SK-N-SH (cell line): ENCODE measurements around the gene EXOC8. TPM values are rescaled to one million over a fixed set of nuclear protein-coding genes. Genes with fewer than 3 reads are reported as not detected.

Experiments used
- CTCF ChIA-PET: fragments of 300-600, 350-600 bp; formaldehyde crosslinking; extraction: SDS; loops from one replicate; lab custom pipeline; 2021; lab: Yijun Ruan, JAX
- POLR2A ChIA-PET: fragments of 350-600 bp; sonication (Branson Sonifier 250); formaldehyde crosslinking; extraction: SDS; loops from one replicate; lab custom pipeline; 2020; ENCODE audit warnings: antibody characterized with exemption, inconsistent platforms; lab: Yijun Ruan, JAX
- DNase-seq: peaks from one replicate; pipeline ENCODE4 v3.0.0; 2012
- H2AFZ ChIP-seq: fragments of 200-600 bp; sonication (generic); 2 replicates; pipeline ENCODE4 v1.8.1; 2016; ENCODE audit warnings: antibody characterized with exemption, mild to moderate bottlenecking, low read depth
- H3F3A ChIP-seq: fragments of 200-600 bp; sonication (generic); replicated peaks from 2 replicates; pipeline ENCODE3; 2016; ENCODE audit warnings: antibody characterized with exemption, mild to moderate bottlenecking; ENCODE audit not compliant: insufficient read depth
- H3K27ac ChIP-seq, 2 experiments: fragments of 200-500 bp in 1 of 2; fragments of 200-600 bp in 1 of 2; sonication (Bioruptor generic) in 1 of 2; sonication (generic), shearing (Covaris generic) in 1 of 2; 2 replicates each; pipeline versions ENCODE4 v1.5.1 to v1.6.1; 2014 to 2016; ENCODE audit warnings: low read depth in 2 of 2, inconsistent platforms in 1 of 2, low read length in 1 of 2, mild to moderate bottlenecking in 1 of 2, mixed read lengths in 1 of 2
- H3K27me3 ChIP-seq: fragments of 200-600 bp; sonication (generic), shearing (Covaris generic); 2 replicates; pipeline ENCODE4 v1.6.1; 2016; ENCODE audit warnings: mixed run types; ENCODE audit not compliant: insufficient read depth
- H3K36me3 ChIP-seq, 2 experiments: fragments of 200-500 bp in 1 of 2; fragments of 200-600 bp in 1 of 2; sonication (Bioruptor generic) in 1 of 2; sonication (generic) in 1 of 2; replicated peaks in 1 of 2; 2 replicates each; pipeline versions ENCODE3 to v1.5.1; 2014 to 2016; ENCODE audit warnings: low read length in 1 of 2, mild to moderate bottlenecking in 1 of 2; ENCODE audit not compliant: insufficient read depth in 2 of 2, control insufficient read depth in 1 of 2
- H3K4me1 ChIP-seq, 2 experiments: fragments of 200-500 bp in 1 of 2; fragments of 200-600 bp in 1 of 2; sonication (Bioruptor generic) in 1 of 2; sonication (generic), shearing (Covaris generic) in 1 of 2; 2 replicates each; pipeline versions ENCODE4 v1.5.1 to v1.6.1; 2014 to 2016; ENCODE audit warnings: low read depth in 1 of 2, low read length in 1 of 2, mixed run types in 1 of 2; ENCODE audit not compliant: insufficient read depth in 2 of 2, control insufficient read depth in 1 of 2
- H3K4me2 ChIP-seq: fragments of 200-600 bp; sonication (generic), shearing (Covaris generic); 2 replicates; pipeline ENCODE4 v1.6.1; 2017; ENCODE audit warnings: mixed run types
- H3K4me3 ChIP-seq, 2 experiments: fragments of 200-500 bp in 1 of 2; fragments of 200-600 bp in 1 of 2; sonication (Bioruptor generic) in 1 of 2; sonication (generic), shearing (Covaris generic) in 1 of 2; 2 replicates each; pipeline versions ENCODE4 v1.5.1 to v1.8.1; 2014 to 2016; ENCODE audit warnings: low read depth in 2 of 2, inconsistent platforms in 1 of 2, low read length in 1 of 2, mild to moderate bottlenecking in 1 of 2, mixed read lengths in 1 of 2, moderate library complexity in 1 of 2
- H3K79me2 ChIP-seq: fragments of 200-600 bp; sonication (generic); 2 replicates; pipeline ENCODE4 v1.8.1; 2017; ENCODE audit warnings: mild to moderate bottlenecking; ENCODE audit not compliant: insufficient read depth
- H3K9ac ChIP-seq: fragments of 200-600 bp; sonication (generic); 2 replicates; pipeline ENCODE4 v1.6.1; 2017; ENCODE audit warnings: mixed run types
- H3K9me2 ChIP-seq: fragments of 200-600 bp; sonication (generic); 2 replicates; pipeline ENCODE4 v1.6.1; 2017; ENCODE audit warnings: mixed run types
- H3K9me3 ChIP-seq: fragments of 200-600 bp; sonication (generic); 2 replicates; pipeline ENCODE4 v1.6.1; 2017; ENCODE audit warnings: mixed run types, mild to moderate bottlenecking, moderate library complexity
- H4K20me1 ChIP-seq: fragments of 200-600 bp; sonication (generic); 2 replicates; pipeline ENCODE4 v1.6.1; 2017; ENCODE audit warnings: mild to moderate bottlenecking, mixed run types; ENCODE audit not compliant: insufficient read depth
- FOSL2 ChIP-seq: IDR thresholded peaks from 2 replicates; pipeline ENCODE4 v1.4.0; 2012; ENCODE audit warnings: low read depth, mild to moderate bottlenecking, moderate library complexity, borderline replicate concordance
- GATA2 ChIP-seq: sonication (generic); formaldehyde crosslinking; IDR thresholded peaks from 2 replicates; pipeline ENCODE4 v1.5.0; 2020; ENCODE audit warnings: mild to moderate bottlenecking, missing genetic modification reagents
- RAD21 ChIP-seq: IDR thresholded peaks from 2 replicates; pipeline ENCODE4 v1.6.1; 2012; ENCODE audit warnings: mild to moderate bottlenecking, low read length
- SMC3 ChIP-seq: IDR thresholded peaks from 2 replicates; pipeline ENCODE4 v1.6.1; 2012; ENCODE audit warnings: low read depth, low read length, improper control_type of control experiment
- TAF1 ChIP-seq: IDR thresholded peaks from 2 replicates; pipeline ENCODE4 v1.6.1; 2012; ENCODE audit warnings: low read depth, mild to moderate bottlenecking, low read length, moderate library complexity, borderline replicate concordance
- WGBS: methylation state at CpG from one replicate; pipeline ENCODE4 v1.1.6; 2017; ENCODE audit warnings: low lambda C conversion rate; 5-methylcytosine and 5-hydroxymethylcytosine counted together
- polyA plus RNA-seq, 3 experiments: library from polyadenylated mRNA; depleted of rRNA; stranded (reverse); fragments of >200 nt; gene quantifications; 2 replicates each; pipeline ENCODE4 v1.2.3, GENCODE V29; 2012
- TF ChIP-seq, protein P1 (sequence below): IDR thresholded peaks from 2 replicates; pipeline ENCODE4 v1.4.0; 2012; ENCODE audit warnings: low read depth, borderline replicate concordance
- TF ChIP-seq, protein P2 (sequence below): fragments of 200-600 bp; sonication (generic); IDR thresholded peaks from 2 replicates; pipeline ENCODE4 v1.6.1; 2017; ENCODE audit warnings: antibody characterized with exemption, mild to moderate bottlenecking, moderate library complexity
- TF ChIP-seq, protein P3 (sequence below): fragments of 150-350 bp; IDR thresholded peaks from 2 replicates; pipeline ENCODE4 v1.6.1; 2016; ENCODE audit warnings: mild to moderate bottlenecking, low read depth, low read length

EXOC8 gene
- polyA plus RNA-seq, 1 of the 3 experiments (the other 2 are of a cell fraction): 2.1 TPM

DNA sequence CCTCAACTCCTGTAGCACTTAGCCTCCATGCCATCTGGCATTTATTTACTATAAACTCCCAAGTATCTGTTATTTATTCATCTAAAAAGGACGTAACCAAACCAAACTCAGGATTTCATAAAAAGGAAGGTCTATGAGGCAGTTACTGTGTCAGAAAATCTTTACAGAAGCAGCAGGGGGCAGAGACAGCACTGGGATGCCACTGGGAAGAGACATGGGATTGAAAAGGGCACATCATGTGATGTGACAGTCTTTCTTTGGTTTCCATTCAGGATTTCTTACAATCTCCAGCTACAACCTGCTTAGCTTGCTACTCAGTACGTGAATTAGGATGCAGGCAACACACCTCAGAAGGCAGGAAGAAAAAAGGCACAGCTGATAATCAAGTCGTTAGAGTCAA is 31.6 kb upstream of the EXOC8 start:
- H3K4me1 ChIP-seq: peaks cover 0 to under 1% of the 10 kb centered on the region in 2 experiments; a peak in 1 of 4 replicates
- H3K79me2 ChIP-seq: peaks cover 27% of the 10 kb centered on the region
- no peak overlapping the region for H2AFZ ChIP-seq
- DNase-seq: no peak
- H4K20me1 ChIP-seq: no peaks in the 10 kb centered on the region
- H3K9me2 ChIP-seq: no peaks in the 10 kb centered on the region
- POLR2A ChIA-PET: no interaction called here
- TF ChIP-seq RAD21 (peak; percentile 55), SMC3 (peak; percentile 42)
- TF ChIP-seq, protein P1, sequence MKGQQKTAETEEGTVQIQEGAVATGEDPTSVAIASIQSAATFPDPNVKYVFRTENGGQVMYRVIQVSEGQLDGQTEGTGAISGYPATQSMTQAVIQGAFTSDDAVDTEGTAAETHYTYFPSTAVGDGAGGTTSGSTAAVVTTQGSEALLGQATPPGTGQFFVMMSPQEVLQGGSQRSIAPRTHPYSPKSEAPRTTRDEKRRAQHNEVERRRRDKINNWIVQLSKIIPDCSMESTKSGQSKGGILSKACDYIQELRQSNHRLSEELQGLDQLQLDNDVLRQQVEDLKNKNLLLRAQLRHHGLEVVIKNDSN: no peak
- TF ChIP-seq, protein P2, sequence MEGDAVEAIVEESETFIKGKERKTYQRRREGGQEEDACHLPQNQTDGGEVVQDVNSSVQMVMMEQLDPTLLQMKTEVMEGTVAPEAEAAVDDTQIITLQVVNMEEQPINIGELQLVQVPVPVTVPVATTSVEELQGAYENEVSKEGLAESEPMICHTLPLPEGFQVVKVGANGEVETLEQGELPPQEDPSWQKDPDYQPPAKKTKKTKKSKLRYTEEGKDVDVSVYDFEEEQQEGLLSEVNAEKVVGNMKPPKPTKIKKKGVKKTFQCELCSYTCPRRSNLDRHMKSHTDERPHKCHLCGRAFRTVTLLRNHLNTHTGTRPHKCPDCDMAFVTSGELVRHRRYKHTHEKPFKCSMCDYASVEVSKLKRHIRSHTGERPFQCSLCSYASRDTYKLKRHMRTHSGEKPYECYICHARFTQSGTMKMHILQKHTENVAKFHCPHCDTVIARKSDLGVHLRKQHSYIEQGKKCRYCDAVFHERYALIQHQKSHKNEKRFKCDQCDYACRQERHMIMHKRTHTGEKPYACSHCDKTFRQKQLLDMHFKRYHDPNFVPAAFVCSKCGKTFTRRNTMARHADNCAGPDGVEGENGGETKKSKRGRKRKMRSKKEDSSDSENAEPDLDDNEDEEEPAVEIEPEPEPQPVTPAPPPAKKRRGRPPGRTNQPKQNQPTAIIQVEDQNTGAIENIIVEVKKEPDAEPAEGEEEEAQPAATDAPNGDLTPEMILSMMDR: peak; percentile 37
- no peaks in the 10 kb centered on the region for H3K9me3 ChIP-seq
- no peak overlapping the region for H3K4me2 ChIP-seq
- no peak overlapping the region for H3K27ac ChIP-seq
- CTCF ChIA-PET: interaction anchor here (1.0 kb wide), 3 partner anchors 8 to 234 kb away, joined by 3 read pairs; no protein-coding TSS in a partner anchor
- H3K36me3 ChIP-seq: peaks cover 22 to 38% of the 10 kb centered on the region in 2 experiments
- no peak overlapping the region for H3K9ac ChIP-seq
- 86% methylated on average over 3 of the region's 3 CpGs for WGBS
- no peaks in the 10 kb centered on the region for H3K27me3 ChIP-seq
- no peaks in the 10 kb centered on the region for H3F3A ChIP-seq
- no peak overlapping the region for H3K4me3 ChIP-seq

DNA sequence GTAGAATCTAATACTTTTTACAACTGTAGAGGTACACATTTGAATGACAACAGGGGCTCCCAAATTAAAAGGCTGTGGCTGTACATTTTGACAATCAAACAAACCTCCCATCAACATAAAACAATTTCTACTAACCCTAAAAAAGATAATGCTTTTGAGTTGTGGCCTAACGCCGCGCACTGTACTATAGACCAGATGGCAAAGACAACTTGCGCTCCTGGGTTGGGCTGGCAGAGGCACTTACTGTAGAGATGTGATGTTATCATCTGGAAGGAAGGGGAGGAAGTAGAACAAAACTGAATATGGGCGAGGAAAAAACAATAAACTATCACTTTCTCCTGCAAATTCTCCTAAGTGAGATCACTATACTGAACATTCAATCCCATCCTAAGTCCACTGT is 26.5 kb upstream of the EXOC8 start:
- peak; percentile 14 for DNase-seq
- POLR2A ChIA-PET: no interaction called here

More for the DNA sequence above, 26.5 kb upstream of the EXOC8 start:
- Histone ChIP-seq H3K79me2 (peaks cover 12% of the 10 kb centered on the region), H3K9me3 (no peaks in the 10 kb centered on the region), H3K9me2 (no peaks in the 10 kb centered on the region), H2AFZ (no peak overlapping the region), H3K9ac (no peak overlapping the region), H3K4me2 (no peak overlapping the region), H3K36me3 (peaks cover 29 to 49% of the 10 kb centered on the region in 2 experiments), H3K27ac (no peak overlapping the region), H3K27me3 (no peaks in the 10 kb centered on the region), H3K4me1 (peaks cover 0 to 7% of the 10 kb centered on the region in 2 experiments; a peak in 2 of 4 replicates), H3F3A (peaks cover 3% of the 10 kb centered on the region), H4K20me1 (no peaks in the 10 kb centered on the region), H3K4me3 (no peak overlapping the region)
- CTCF ChIA-PET: interaction anchor here (1.6 kb wide), 1 partner anchor 46 kb away, joined by 5 read pairs; no protein-coding TSS in a partner anchor
- WGBS: 95% methylated on average over 5 of the region's 5 CpGs
- TF ChIP-seq, protein P3, sequence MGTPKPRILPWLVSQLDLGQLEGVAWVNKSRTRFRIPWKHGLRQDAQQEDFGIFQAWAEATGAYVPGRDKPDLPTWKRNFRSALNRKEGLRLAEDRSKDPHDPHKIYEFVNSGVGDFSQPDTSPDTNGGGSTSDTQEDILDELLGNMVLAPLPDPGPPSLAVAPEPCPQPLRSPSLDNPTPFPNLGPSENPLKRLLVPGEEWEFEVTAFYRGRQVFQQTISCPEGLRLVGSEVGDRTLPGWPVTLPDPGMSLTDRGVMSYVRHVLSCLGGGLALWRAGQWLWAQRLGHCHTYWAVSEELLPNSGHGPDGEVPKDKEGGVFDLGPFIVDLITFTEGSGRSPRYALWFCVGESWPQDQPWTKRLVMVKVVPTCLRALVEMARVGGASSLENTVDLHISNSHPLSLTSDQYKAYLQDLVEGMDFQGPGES: no peak
- TF ChIP-seq, protein P1: no peak
- TF ChIP-seq GATA2 (CRISPR knock-in tag) (peak; percentile 29; the same call in 1 of the 2 replicates), TAF1 (no peak), FOSL2 (no peak)
